Kidney epithelial cell (primary cell): ENCODE measurements around the gene TXNRD1. TPM values are rescaled to one million over a fixed set of nuclear protein-coding genes. Genes with fewer than 3 reads are reported as not detected.

Source experiments
- DNase-seq: peaks from one replicate; pipeline ENCODE4 v3.0.0-alpha.2; 2010; ENCODE audit warnings: low read depth
- H3K27me3 ChIP-seq: 2 replicates; pipeline ENCODE4 v1.6.0; 2011; ENCODE audit warnings: low read length; ENCODE audit not compliant: control insufficient read depth, insufficient read depth
- H3K36me3 ChIP-seq: 2 replicates; pipeline ENCODE4 v1.5.1; 2011; ENCODE audit warnings: low read length; ENCODE audit not compliant: control insufficient read depth, insufficient read depth
- H3K4me3 ChIP-seq: 2 replicates; pipeline ENCODE4 v1.5.1; 2011; ENCODE audit warnings: low read depth, mild to moderate bottlenecking, control low read depth, low read length
- total RNA-seq: library from RNA; depleted of rRNA; stranded (reverse); fragments of >200 nt; gene quantifications from 2 replicates; pipeline ENCODE4 v1.2.3, GENCODE V29; 2015
- TF ChIP-seq, protein P1 (sequence below): IDR thresholded peaks from 2 replicates; pipeline ENCODE4 v1.5.1; 2011; ENCODE audit warnings: mild to moderate bottlenecking, moderate library complexity, low read length, control low read depth, inconsistent platforms; ENCODE audit not compliant: insufficient read depth, poor library complexity, severe bottlenecking

The TXNRD1 gene
- total RNA-seq, 1 donor from 2014 or later: 100 TPM

GRCh38 chr12:104187446-104188155, 28.0 kb upstream of the TXNRD1 start:
- H3K4me3 ChIP-seq: no peak overlapping the region
- DNase-seq: no peak
- H3K36me3 ChIP-seq: no peaks in the 10 kb centered on the region
- no peaks in the 10 kb centered on the region for H3K27me3 ChIP-seq
- TF ChIP-seq, protein P1, sequence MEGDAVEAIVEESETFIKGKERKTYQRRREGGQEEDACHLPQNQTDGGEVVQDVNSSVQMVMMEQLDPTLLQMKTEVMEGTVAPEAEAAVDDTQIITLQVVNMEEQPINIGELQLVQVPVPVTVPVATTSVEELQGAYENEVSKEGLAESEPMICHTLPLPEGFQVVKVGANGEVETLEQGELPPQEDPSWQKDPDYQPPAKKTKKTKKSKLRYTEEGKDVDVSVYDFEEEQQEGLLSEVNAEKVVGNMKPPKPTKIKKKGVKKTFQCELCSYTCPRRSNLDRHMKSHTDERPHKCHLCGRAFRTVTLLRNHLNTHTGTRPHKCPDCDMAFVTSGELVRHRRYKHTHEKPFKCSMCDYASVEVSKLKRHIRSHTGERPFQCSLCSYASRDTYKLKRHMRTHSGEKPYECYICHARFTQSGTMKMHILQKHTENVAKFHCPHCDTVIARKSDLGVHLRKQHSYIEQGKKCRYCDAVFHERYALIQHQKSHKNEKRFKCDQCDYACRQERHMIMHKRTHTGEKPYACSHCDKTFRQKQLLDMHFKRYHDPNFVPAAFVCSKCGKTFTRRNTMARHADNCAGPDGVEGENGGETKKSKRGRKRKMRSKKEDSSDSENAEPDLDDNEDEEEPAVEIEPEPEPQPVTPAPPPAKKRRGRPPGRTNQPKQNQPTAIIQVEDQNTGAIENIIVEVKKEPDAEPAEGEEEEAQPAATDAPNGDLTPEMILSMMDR: no peak

DNA sequence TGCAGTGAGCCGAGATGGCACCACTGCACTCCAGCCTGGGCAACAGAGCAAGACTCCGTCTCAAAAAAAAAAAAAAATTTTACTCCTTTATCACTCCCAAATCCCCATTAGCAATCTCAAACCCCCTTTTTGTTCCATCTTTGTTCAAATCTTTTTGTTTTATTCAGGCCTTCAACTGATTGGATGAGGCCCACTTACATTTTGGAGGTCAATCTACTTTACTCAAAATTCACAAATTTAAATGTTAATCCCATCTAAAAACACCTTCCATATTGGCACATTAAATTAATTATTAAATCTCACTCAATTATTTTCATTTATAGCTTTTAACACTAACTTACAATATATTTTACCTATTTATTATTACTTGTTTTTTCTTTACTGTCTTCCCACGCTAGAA, 27.0 kb upstream of the TXNRD1 start:
- Histone ChIP-seq H3K27me3 (no peaks in the 10 kb centered on the region), H3K36me3 (no peaks in the 10 kb centered on the region), H3K4me3 (no peak overlapping the region)
- no peak for DNase-seq
- TF ChIP-seq, protein P1: no peak

DNA sequence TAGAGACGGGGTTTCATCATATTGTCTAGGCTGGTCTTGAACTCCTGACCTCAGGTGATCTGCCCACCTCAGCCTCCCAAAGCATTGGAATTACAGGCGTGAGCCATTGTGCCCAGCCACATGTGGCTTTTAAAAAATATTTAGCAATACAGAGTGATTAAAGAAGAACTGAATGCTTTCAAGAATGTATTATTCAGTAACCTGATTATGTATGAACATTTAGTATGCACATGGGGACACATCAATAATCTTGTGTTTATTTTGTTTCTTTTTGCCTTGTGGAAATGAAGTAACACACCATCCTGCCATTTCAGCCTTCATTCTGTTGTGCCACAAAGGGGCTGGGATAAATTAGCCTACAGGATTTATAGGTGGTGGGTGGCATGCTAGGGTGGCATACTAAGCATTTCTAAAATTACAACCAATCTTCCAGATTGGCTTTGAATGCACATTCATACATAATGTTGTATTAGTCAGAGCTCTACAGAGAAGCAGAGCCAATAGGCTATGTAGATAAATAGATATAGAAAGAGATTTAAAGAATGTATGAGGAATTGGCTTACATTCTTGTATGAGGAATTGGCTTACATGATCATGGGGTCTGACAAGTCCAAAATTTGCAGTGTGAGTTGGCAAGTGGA, 25.5 kb upstream of the TXNRD1 start:
- DNase-seq: no peak
- Histone ChIP-seq H3K27me3 (no peaks in the 10 kb centered on the region), H3K36me3 (no peaks in the 10 kb centered on the region), H3K4me3 (no peak overlapping the region)
- TF ChIP-seq, protein P1: no peak

GRCh38 chr12:104190641-104191176, 24.9 kb upstream of the TXNRD1 start:
- Histone ChIP-seq H3K27me3 (no peaks in the 10 kb centered on the region), H3K36me3 (no peaks in the 10 kb centered on the region), H3K4me3 (no peak overlapping the region)
- TF ChIP-seq, protein P1: no peak
- DNase-seq: no peak

GRCh38 chr12:104197264-104197663, 18.3 kb upstream of the TXNRD1 start:
- TF ChIP-seq, protein P1: no peak
- Histone ChIP-seq H3K4me3 (no peak overlapping the region), H3K27me3 (no peaks in the 10 kb centered on the region), H3K36me3 (no peaks in the 10 kb centered on the region)
- DNase-seq: no peak
